OCI-LY1 (cell line): Measurements from ENCODE around the gene IL17RD.

Experiments used
- H2AFZ ChIP-seq: fragments of 200-600 bp; sonication (generic), shearing (Covaris generic); 2 replicates; pipeline ENCODE4 v1.6.0; 2014; ENCODE audit warnings: antibody characterized with exemption, mild to moderate bottlenecking, low read length
- H3F3A ChIP-seq: fragments of 200-600 bp; sonication (generic), shearing (Covaris generic); 2 replicates; pipeline ENCODE4 v1.6.0; 2014; ENCODE audit warnings: mild to moderate bottlenecking, antibody characterized with exemption, low read length, moderate library complexity; ENCODE audit not compliant: insufficient read depth
- H3K27ac ChIP-seq: fragments of 200-600 bp; sonication (generic); 2 replicates; pipeline ENCODE4 v1.5.1; 2014; ENCODE audit warnings: low read length, mixed run types, mild to moderate bottlenecking, low read depth; ENCODE audit not compliant: poor library complexity, severe bottlenecking
- H3K27me3 ChIP-seq: fragments of 200-600 bp; sonication (generic); 2 replicates; pipeline ENCODE4 v1.6.0; 2014; ENCODE audit warnings: antibody characterized with exemption, mild to moderate bottlenecking, low read length, moderate library complexity; ENCODE audit not compliant: insufficient read depth
- H3K36me3 ChIP-seq: fragments of 200-600 bp; sonication (generic); 2 replicates; pipeline ENCODE4 v1.6.1; 2014; ENCODE audit warnings: mild to moderate bottlenecking, antibody characterized with exemption, low read length, moderate library complexity, mixed read lengths; ENCODE audit not compliant: insufficient read depth
- H3K4me1 ChIP-seq: fragments of 200-600 bp; sonication (generic); 2 replicates; pipeline ENCODE4 v1.5.1; 2014; ENCODE audit warnings: mild to moderate bottlenecking, low read length, moderate library complexity; ENCODE audit not compliant: insufficient read depth, severe bottlenecking
- H3K4me2 ChIP-seq: fragments of 200-600 bp; sonication (generic), shearing (Covaris generic); 2 replicates; pipeline ENCODE4 v1.6.1; 2014; ENCODE audit warnings: low read length
- H3K4me3 ChIP-seq: fragments of 200-600 bp; sonication (generic); 2 replicates; pipeline ENCODE4 v1.5.1; 2014; ENCODE audit warnings: low read length, low read depth, mild to moderate bottlenecking, mixed read lengths; ENCODE audit not compliant: poor library complexity, severe bottlenecking
- H3K79me2 ChIP-seq: fragments of 200-600 bp; shearing (Covaris generic); 2 replicates; pipeline ENCODE4 v1.6.1; 2016; ENCODE audit warnings: mixed run types, low read length, mixed read lengths; ENCODE audit not compliant: insufficient read depth
- H3K9ac ChIP-seq: fragments of 200-600 bp; sonication (generic), shearing (Covaris generic); 2 replicates; pipeline ENCODE4 v1.6.1; 2014; ENCODE audit warnings: mild to moderate bottlenecking, low read length, mixed read lengths
- H3K9me2 ChIP-seq: fragments of 200-600 bp; sonication (generic), shearing (Covaris generic); 2 replicates; pipeline ENCODE4 v1.6.1; 2014; ENCODE audit warnings: low read depth, mild to moderate bottlenecking, low read length, mixed read lengths
- H3K9me3 ChIP-seq: fragments of 200-600 bp; shearing (Covaris generic); 2 replicates; pipeline ENCODE4 v1.6.1; 2014; ENCODE audit warnings: low read length, mixed read lengths
- H4K20me1 ChIP-seq: fragments of 200-600 bp; sonication (generic), shearing (Covaris generic); 2 replicates; pipeline ENCODE4 v1.6.0; 2016; ENCODE audit warnings: mild to moderate bottlenecking, low read length; ENCODE audit not compliant: insufficient read depth
- EZH2 ChIP-seq: fragments of 200-600 bp; sonication (generic), shearing (Covaris generic); IDR thresholded peaks from 2 replicates; pipeline ENCODE4 v1.8.0; 2017; ENCODE audit warnings: borderline replicate concordance, mixed run types, mild to moderate bottlenecking, antibody characterized with exemption, low read length, moderate library complexity, mixed read lengths
- TF ChIP-seq, protein P1 (sequence below): fragments of 200-600 bp; sonication (generic), shearing (Covaris generic); IDR thresholded peaks from 2 replicates; pipeline ENCODE4 v1.5.1; 2017; ENCODE audit warnings: mild to moderate bottlenecking, antibody characterized with exemption, low read length, moderate library complexity, mixed read lengths

The IL17RD gene

DNA sequence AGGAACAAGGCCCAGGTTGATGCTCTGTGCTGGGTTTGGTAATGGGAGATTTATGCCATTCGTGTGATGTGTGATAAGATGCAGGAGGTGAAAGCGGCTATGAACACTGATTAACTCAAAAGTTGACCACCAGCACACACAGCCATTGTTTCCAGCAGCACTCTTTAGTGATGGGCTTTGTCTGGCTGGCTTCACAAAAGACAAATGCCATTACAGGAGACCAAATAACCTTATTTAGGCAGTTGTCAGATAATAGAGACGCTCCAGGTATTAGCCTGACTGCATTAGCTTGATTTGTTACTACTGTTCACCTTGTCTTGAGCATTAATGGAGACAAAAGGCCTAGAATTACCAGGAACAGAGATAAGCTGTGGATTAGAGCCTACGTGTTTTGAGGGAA lies 29.5 kb upstream of the IL17RD start:
- H3K4me1 ChIP-seq: no peaks in the 10 kb centered on the region

DNA sequence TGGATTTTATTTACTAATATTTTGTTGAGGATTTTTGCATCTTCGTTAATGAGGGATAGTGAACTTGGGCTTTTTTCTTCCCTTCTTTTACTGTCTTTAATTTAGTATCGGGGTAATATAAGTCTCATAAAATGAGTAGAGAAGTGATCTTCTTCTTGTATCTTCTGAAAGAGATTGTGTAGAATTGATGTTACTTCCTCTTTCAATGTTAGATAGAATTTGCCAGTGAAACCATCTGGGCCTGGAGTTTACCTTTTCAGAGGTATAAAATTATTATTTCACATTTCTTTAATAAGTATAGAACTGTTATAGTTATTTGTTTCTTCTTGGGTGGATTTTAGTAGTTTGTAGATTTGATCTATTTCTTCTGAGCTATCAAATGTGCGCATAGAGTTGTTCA lies 26.9 kb upstream of the IL17RD start:
- no peak overlapping the region for H3K4me2 ChIP-seq
- H3K27ac ChIP-seq: no peak overlapping the region
- no peak overlapping the region for H2AFZ ChIP-seq
- H3K9me3 ChIP-seq: no peaks in the 10 kb centered on the region
- H4K20me1 ChIP-seq: no peaks in the 10 kb centered on the region
- no peaks in the 10 kb centered on the region for H3F3A ChIP-seq
- no peak overlapping the region for H3K9ac ChIP-seq
- no peaks in the 10 kb centered on the region for H3K79me2 ChIP-seq
- H3K4me3 ChIP-seq: no peak overlapping the region
- no peaks in the 10 kb centered on the region for H3K36me3 ChIP-seq
- H3K9me2 ChIP-seq: no peaks in the 10 kb centered on the region
- H3K4me1 ChIP-seq: no peaks in the 10 kb centered on the region
- TF ChIP-seq, protein P1, sequence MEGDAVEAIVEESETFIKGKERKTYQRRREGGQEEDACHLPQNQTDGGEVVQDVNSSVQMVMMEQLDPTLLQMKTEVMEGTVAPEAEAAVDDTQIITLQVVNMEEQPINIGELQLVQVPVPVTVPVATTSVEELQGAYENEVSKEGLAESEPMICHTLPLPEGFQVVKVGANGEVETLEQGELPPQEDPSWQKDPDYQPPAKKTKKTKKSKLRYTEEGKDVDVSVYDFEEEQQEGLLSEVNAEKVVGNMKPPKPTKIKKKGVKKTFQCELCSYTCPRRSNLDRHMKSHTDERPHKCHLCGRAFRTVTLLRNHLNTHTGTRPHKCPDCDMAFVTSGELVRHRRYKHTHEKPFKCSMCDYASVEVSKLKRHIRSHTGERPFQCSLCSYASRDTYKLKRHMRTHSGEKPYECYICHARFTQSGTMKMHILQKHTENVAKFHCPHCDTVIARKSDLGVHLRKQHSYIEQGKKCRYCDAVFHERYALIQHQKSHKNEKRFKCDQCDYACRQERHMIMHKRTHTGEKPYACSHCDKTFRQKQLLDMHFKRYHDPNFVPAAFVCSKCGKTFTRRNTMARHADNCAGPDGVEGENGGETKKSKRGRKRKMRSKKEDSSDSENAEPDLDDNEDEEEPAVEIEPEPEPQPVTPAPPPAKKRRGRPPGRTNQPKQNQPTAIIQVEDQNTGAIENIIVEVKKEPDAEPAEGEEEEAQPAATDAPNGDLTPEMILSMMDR: no peak
- TF ChIP-seq EZH2: no peak
- H3K27me3 ChIP-seq: no peaks in the 10 kb centered on the region

More for the DNA sequence above, 29.5 kb upstream of the IL17RD start:
- Histone ChIP-seq H3K9ac (no peak overlapping the region), H3K36me3 (no peaks in the 10 kb centered on the region), H3K27me3 (no peaks in the 10 kb centered on the region), H3F3A (no peaks in the 10 kb centered on the region), H3K27ac (no peak overlapping the region), H3K9me3 (no peaks in the 10 kb centered on the region), H3K4me2 (no peak overlapping the region), H3K4me3 (no peak overlapping the region), H3K79me2 (no peaks in the 10 kb centered on the region), H2AFZ (no peak overlapping the region), H4K20me1 (no peaks in the 10 kb centered on the region), H3K9me2 (no peaks in the 10 kb centered on the region)
- no peak for TF ChIP-seq EZH2
- TF ChIP-seq, protein P1: no peak

DNA sequence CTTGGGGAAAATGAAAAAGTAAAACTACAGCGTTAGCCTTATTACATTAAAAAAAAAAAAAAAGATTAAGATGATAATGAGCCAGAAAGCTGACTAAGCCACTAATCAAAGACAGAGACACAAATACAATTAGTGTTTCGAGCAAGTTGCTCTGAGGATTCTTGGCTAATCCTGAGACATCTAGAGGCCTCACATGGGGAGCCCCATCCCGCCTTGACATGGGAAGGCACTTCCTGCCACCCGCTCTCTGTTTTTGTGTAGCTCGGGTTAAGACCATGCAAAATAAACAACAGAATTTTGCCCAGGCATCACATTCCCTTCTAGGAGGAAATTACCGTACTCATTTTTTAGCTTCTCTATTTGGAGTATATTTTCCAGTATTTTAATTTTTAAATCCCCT lies 19.4 kb upstream of the IL17RD start:
- Histone ChIP-seq H3K4me3 (no peak overlapping the region), H3K79me2 (no peaks in the 10 kb centered on the region), H4K20me1 (no peaks in the 10 kb centered on the region), H3K27me3 (peaks cover 13% of the 10 kb centered on the region; the same call in 1 of the 2 replicates), H3K9ac (no peak overlapping the region), H2AFZ (no peak overlapping the region), H3K36me3 (no peaks in the 10 kb centered on the region), H3K27ac (no peak overlapping the region), H3K9me3 (no peaks in the 10 kb centered on the region), H3F3A (no peaks in the 10 kb centered on the region), H3K4me2 (no peak overlapping the region), H3K4me1 (no peaks in the 10 kb centered on the region), H3K9me2 (no peaks in the 10 kb centered on the region)
- TF ChIP-seq, protein P1: no peak
- TF ChIP-seq EZH2: no peak
